Measurements from ENCODE around the gene WDR36.
"Not testable (repeated sequence)": the region's sequence is repeated elsewhere in the genome, so short reads cannot be mapped to it uniquely, and the experiment has no call there.

The WDR36 gene

DNA sequence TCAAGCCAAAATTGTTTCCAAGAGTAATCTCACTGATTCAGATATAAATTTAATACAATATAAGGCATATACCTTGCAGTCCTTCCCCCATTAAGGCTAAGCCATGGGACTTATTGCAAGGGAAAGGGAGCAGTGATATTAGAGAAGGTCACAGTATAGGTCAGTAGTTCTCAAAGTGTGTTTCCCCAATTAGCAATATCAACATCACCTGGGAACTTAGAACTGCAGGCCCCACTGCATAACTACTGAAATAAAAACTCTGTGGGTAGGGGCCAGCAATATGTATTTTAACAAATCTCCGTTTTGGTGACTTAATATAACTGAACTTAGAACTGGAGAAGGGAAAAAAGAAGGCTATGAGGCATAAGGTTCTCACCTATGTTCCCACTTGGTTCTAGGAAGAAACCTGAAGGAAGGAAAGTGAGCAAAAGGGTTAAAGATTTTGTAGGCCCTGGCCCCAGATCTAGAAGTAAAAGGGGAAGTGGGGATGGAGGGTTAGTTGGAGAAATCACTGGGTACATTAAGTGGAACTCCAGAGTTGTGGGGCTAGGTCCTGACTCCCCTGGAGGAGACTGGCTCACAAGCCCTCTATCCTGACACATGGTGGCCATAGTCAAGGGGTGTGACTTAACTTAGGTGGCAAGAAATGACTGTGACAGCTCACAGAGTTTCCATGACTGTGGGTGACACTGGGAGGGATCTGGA lies 40.7 kb downstream of the WDR36 start:
- TF ChIP-seq, protein P1, sequence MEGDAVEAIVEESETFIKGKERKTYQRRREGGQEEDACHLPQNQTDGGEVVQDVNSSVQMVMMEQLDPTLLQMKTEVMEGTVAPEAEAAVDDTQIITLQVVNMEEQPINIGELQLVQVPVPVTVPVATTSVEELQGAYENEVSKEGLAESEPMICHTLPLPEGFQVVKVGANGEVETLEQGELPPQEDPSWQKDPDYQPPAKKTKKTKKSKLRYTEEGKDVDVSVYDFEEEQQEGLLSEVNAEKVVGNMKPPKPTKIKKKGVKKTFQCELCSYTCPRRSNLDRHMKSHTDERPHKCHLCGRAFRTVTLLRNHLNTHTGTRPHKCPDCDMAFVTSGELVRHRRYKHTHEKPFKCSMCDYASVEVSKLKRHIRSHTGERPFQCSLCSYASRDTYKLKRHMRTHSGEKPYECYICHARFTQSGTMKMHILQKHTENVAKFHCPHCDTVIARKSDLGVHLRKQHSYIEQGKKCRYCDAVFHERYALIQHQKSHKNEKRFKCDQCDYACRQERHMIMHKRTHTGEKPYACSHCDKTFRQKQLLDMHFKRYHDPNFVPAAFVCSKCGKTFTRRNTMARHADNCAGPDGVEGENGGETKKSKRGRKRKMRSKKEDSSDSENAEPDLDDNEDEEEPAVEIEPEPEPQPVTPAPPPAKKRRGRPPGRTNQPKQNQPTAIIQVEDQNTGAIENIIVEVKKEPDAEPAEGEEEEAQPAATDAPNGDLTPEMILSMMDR (IDR thresholded peaks at IDR 0.05; ENCODE audit: low read depth, low read length, missing control alignments) = no peak
- no peak overlapping the region for H3K4me3 ChIP-seq (replicated peaks; ENCODE audit: low read depth, low read length)
- DNase-seq (ENCODE audit: extremely low read depth, low read depth) = no peak

DNA sequence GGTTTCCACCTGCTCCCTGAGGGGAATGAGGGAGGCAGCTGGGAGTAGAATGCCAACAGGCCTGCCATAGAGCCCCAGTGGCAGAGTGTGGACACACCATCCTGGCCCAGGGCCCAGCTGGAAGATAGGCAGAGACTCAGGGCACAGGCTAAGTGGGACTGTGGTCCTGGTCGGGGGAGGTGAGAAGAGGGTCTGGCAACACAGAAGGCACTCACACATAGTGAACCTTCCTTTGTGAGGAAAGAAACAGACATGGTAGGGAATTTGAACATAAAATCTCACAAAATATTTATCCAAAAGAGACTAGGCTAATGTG lies 41.2 kb downstream of the WDR36 start:
- TF ChIP-seq, protein P1 (IDR thresholded peaks at IDR 0.05; ENCODE audit: low read depth, low read length, missing control alignments) = no peak
- DNase-seq (ENCODE audit: extremely low read depth, low read depth) = no peak
- no peak overlapping the region for H3K4me3 ChIP-seq (replicated peaks; ENCODE audit: low read depth, low read length)

DNA sequence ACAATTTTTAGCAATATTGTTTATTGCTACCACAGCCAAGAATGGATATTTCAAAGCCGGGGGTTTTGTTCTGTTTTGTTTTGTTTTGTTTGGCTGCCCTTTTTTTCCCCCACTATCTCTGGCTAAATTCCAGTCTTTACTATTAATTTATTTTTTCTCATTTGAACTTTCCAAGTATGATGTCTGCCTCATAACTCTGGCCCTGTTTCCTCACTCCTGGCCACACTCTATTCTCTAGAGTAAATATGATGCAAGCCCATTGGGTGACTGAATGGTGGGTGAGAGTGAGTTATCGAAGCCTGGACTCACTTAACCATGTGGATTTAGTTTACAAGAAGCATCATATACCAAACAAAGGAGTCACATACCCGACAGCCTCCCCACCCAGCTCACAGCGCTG lies 41.9 kb downstream of the WDR36 start:
- no peak overlapping the region for H3K4me3 ChIP-seq (replicated peaks; ENCODE audit: low read depth, low read length)
- DNase-seq (ENCODE audit: extremely low read depth, low read depth) = peak; percentile 32
- TF ChIP-seq, protein P1 (IDR thresholded peaks at IDR 0.05; ENCODE audit: low read depth, low read length, missing control alignments) = no peak

DNA sequence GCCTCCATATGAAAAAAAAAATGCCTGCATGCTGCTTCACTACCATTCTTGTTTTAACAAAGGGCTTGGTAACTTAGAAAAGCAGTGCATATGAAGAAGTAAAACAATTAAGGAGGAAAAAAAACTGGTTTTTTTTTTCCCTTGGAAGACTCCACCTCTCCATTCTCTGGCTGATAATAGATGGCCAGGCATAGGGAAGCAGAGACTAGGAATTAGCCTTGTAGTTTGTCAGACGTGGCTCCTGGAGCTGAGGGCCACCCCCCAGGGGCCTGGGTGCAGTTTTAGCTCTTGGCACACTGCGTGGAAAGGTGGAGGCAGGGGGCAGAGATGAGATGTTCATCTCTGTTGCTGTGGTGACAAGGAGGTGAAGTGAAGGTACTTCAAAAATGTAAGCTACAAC lies 42.7 kb downstream of the WDR36 start:
- TF ChIP-seq, protein P1 (IDR thresholded peaks at IDR 0.05; ENCODE audit: low read depth, low read length, missing control alignments) = no peak
- DNase-seq (ENCODE audit: extremely low read depth, low read depth) = no peak
- H3K4me3 ChIP-seq (replicated peaks; ENCODE audit: low read depth, low read length) = no peak overlapping the region

DNA sequence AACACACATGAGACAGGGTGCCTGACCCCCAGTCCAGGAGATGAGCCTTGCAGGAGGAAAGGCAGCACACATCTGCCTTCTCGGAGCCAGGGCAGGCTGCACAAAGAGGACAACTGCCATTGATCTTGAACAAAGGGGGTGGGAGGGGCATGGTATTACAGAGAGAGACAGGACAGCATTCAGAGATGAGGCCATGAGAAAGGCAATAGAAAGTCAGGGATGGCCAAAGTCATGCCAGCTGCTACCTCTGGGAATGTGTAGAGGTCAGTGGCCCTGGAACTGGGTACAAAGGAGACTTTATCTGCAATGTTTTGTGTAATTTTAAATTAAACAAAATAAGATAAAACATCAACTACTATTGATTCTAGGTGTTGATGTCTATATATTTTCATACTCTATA lies 43.2 kb downstream of the WDR36 start:
- H3K4me3 ChIP-seq (replicated peaks; ENCODE audit: low read depth, low read length) = no peak overlapping the region
- TF ChIP-seq, protein P1 (IDR thresholded peaks at IDR 0.05; ENCODE audit: low read depth, low read length, missing control alignments) = no peak
- DNase-seq (ENCODE audit: extremely low read depth, low read depth) = no peak

DNA sequence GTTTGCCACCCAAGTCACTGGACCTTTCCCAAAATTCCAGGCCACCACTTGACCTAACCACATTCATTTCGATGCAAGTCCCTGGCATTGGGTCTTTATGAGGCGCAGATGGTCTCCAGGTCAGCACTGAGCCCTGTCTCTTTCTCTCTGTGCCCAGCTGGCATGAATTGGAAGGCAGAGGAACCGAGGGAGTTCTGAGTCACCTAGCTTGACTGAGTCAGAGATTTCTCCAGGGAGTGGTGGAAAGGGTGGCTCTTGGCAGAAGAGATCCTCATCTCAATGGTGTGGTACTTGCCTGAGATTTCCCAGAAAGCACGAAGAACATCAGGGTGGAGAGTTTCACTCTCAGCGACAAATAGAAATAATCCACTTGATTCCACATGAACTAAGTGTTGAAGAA lies 43.8 kb downstream of the WDR36 start:
- TF ChIP-seq, protein P1 (IDR thresholded peaks at IDR 0.05; ENCODE audit: low read depth, low read length, missing control alignments) = no peak
- DNase-seq (ENCODE audit: extremely low read depth, low read depth) = peak; percentile 24
- H3K4me3 ChIP-seq (replicated peaks; ENCODE audit: low read depth, low read length) = no peak overlapping the region

DNA sequence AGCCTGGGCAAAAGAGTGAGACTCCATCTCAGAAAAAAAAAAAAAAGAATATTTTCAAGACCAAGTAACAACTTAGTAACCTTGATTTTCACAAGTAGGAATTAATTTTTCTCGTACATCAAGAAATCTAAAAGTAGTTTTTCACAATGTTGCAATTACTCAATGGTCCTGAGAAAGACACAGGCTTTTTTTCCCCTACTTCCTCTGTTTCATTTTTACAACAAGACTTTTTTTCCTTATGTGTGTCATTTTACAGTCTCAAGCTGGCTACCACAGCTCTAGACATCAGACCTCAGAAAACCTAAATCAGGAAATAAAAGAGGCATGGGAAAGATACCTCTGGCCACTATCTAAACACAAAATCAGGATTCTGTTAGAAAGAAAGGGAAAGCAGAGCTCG lies 45.9 kb downstream of the WDR36 start:
- TF ChIP-seq, protein P1 (IDR thresholded peaks at IDR 0.05; ENCODE audit: low read depth, low read length, missing control alignments) = no peak
- no peak overlapping the region for H3K4me3 ChIP-seq (replicated peaks; ENCODE audit: low read depth, low read length)
- no peak for DNase-seq (ENCODE audit: extremely low read depth, low read depth)

DNA sequence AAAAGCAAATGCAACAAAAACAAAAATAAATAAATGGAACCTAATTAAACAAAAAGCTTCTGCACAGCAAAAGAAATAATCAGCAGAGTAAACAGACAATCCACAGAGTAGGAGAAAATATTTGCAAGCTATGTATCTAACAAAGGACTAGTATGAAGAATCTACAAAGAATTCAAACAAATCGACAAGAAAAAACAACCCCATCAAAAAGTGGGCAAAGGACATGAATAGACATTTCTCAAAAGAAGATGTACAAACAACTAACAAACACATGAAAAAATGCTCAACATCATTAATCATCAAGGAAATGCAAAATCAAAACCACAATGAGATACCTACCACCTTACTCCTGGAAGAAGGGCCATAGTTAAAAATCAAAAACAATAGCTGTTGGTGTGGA lies 49.3 kb downstream of the WDR36 start:
- not testable (repeated sequence) for H3K4me3 ChIP-seq (replicated peaks; ENCODE audit: low read depth, low read length); DNase-seq (ENCODE audit: extremely low read depth, low read depth)

Data from HFF-Myc (cell line).